Activated CD8-positive, alpha-beta memory T cell treated with anti-CD3 and anti-CD28 coated beads for 36 hours (primary cell): ENCODE results near the gene LEMD3. TPM values are rescaled to one million over a fixed set of nuclear protein-coding genes. Genes with fewer than 3 reads are reported as not detected.

ENCODE experiments used
- CTCF ChIA-PET: fragments of 350-600 bp; sonication (Branson Sonifier 250); formaldehyde crosslinking; loops from one replicate; lab custom pipeline; 2021; ENCODE audit warnings: antibody characterized with exemption; lab: Charles Lee
- POLR2A ChIA-PET: fragments of 350-600 bp; sonication (Branson Sonifier 250); formaldehyde crosslinking; loops from one replicate; lab custom pipeline; 2021; ENCODE audit warnings: antibody characterized with exemption; lab: Charles Lee
- total RNA-seq, 2 experiments: library from RNA; stranded (reverse); gene quantifications; one replicate each; pipeline ENCODE4 v1.2.3, GENCODE V29; 2021

Gene LEMD3
- total RNA-seq, 2 experiments from 2014 or later: 21.2 to 23.4 TPM

- ChIA-PET CTCF (no interaction called here), POLR2A (no interaction called here)
Observed at GRCh38 chr12:65162609-65163008, 6.8 kb upstream of the LEMD3 start.

GRCh38 chr12:65164244-65164643 is 5.1 kb upstream of the LEMD3 start:
- ChIA-PET CTCF (no interaction called here), POLR2A (no interaction called here)

GRCh38 chr12:65164774-65165173 is 4.6 kb upstream of the LEMD3 start:
- POLR2A ChIA-PET: no interaction called here

GRCh38 chr12:65168681-65169319 is 583 bp upstream of the LEMD3 start:
- ChIA-PET CTCF (interaction anchor here (1.1 to 2.4 kb wide), 3 partner anchors 10 to 64 kb away, joined by 4 to 13 read pairs (median 7); no protein-coding TSS in a partner anchor), POLR2A (interaction anchor here (0.9 to 1.5 kb wide), 2 partner anchors 13 to 41 kb away, joined by 3 to 8 read pairs; no protein-coding TSS in a partner anchor)

More at GRCh38 chr12:65164774-65165173, 4.6 kb upstream of the LEMD3 start:
- CTCF ChIA-PET: no interaction called here

GRCh38 chr12:65170209-65170881 is 962 bp downstream of the LEMD3 start:
- CTCF ChIA-PET: interaction anchor here (1.8 to 2.4 kb wide), 2 partner anchors 14 to 63 kb away, joined by 7 to 13 read pairs; no protein-coding TSS in a partner anchor
- POLR2A ChIA-PET: interaction anchor here (0.6 to 1.5 kb wide), 2 partner anchors 14 to 1080 kb away, joined by 3 to 8 read pairs; no protein-coding TSS in a partner anchor

GRCh38 chr12:65171073-65171472 is 1.7 kb downstream of the LEMD3 start:
- ChIA-PET CTCF (interaction anchor here (2.4 kb wide), 1 partner anchor 15 kb away, joined by 13 read pairs; no protein-coding TSS in a partner anchor), POLR2A (no interaction called here)

GRCh38 chr12:65171870-65172269 is 2.5 kb downstream of the LEMD3 start:
- POLR2A ChIA-PET: no interaction called here
- CTCF ChIA-PET: no interaction called here

GRCh38 chr12:65175385-65175784 is 6.0 kb downstream of the LEMD3 start:
- POLR2A ChIA-PET: no interaction called here
- CTCF ChIA-PET: no interaction called here

GRCh38 chr12:65182012-65182739 is 12.8 kb downstream of the LEMD3 start:
- ChIA-PET CTCF (no interaction called here), POLR2A (no interaction called here)

GRCh38 chr12:65184176-65184857 is 14.9 kb downstream of the LEMD3 start:
- POLR2A ChIA-PET: no interaction called here
- CTCF ChIA-PET: no interaction called here

- POLR2A ChIA-PET: no interaction called here
- CTCF ChIA-PET: no interaction called here
Observed at GRCh38 chr12:65184858-65185229, 15.5 kb downstream of the LEMD3 start.

- POLR2A ChIA-PET: no interaction called here
- CTCF ChIA-PET: no interaction called here
Observed at GRCh38 chr12:65187665-65188064, 18.3 kb downstream of the LEMD3 start.

GRCh38 chr12:65188179-65188701 is 18.9 kb downstream of the LEMD3 start:
- ChIA-PET CTCF (no interaction called here), POLR2A (no interaction called here)

- CTCF ChIA-PET: no interaction called here
Observed at GRCh38 chr12:65189028-65189718, 19.8 kb downstream of the LEMD3 start.

GRCh38 chr12:65192963-65193516 is 23.7 kb downstream of the LEMD3 start:
- ChIA-PET CTCF (interaction anchor here (0.7 kb wide), 1 partner anchor 26 kb away, joined by 4 read pairs; no protein-coding TSS in a partner anchor), POLR2A (no interaction called here)

More at GRCh38 chr12:65189028-65189718, 19.8 kb downstream of the LEMD3 start:
- POLR2A ChIA-PET: no interaction called here

GRCh38 chr12:65194949-65195348 is 25.6 kb downstream of the LEMD3 start:
- POLR2A ChIA-PET: interaction anchor here (0.6 kb wide), 1 partner anchor 1541 kb away, joined by 4 read pairs; no protein-coding TSS in a partner anchor
- CTCF ChIA-PET: no interaction called here

GRCh38 chr12:65195387-65196055 is 26.1 kb downstream of the LEMD3 start:
- CTCF ChIA-PET: no interaction called here
- POLR2A ChIA-PET: interaction anchor here (0.6 to 0.7 kb wide), 2 partner anchors 386 to 1541 kb away, joined by 3 to 4 read pairs; no protein-coding TSS in a partner anchor
